ENCODE measurements around the gene AMBP.
A peak's percentile ranks its signal among the peaks of the same experiment; 100 is the strongest.

AMBP gene

GRCh38 chr9:114077162-114077837, 800 bp downstream of the AMBP start:
- peak overlapping the region; percentile 100 for H3K27ac ChIP-seq
- TF ChIP-seq ZFX (IDR thresholded peaks at IDR 0.05; ENCODE audit: borderline replicate concordance) (no peak), CTCF (IDR thresholded peaks at IDR 0.05) (no peak)

GRCh38 chr9:114076237-114077161, 1.6 kb downstream of the AMBP start:
- H3K27ac ChIP-seq = peak overlapping the region; percentile 100
- 0 out of 2 replicates have a peak, but pooled peaks have one; percentile 6 for TF ChIP-seq CTCF (IDR thresholded peaks at IDR 0.05)
- no peak for TF ChIP-seq ZFX (IDR thresholded peaks at IDR 0.05; ENCODE audit: borderline replicate concordance)

- no peak for TF ChIP-seq CTCF (IDR thresholded peaks at IDR 0.05)
- TF ChIP-seq ZFX (IDR thresholded peaks at IDR 0.05; ENCODE audit: borderline replicate concordance) = no peak
- peak overlapping the region; percentile 49 for H3K27ac ChIP-seq
Observed at GRCh38 chr9:114075602-114076001, 2.5 kb downstream of the AMBP start.

GRCh38 chr9:114072184-114073140, 5.6 kb downstream of the AMBP start:
- H3K27ac ChIP-seq = peak overlapping the region; percentile 81
- TF ChIP-seq ZFX (IDR thresholded peaks at IDR 0.05; ENCODE audit: borderline replicate concordance) (no peak), CTCF (IDR thresholded peaks at IDR 0.05) (no peak)

- H3K27ac ChIP-seq = peak overlapping the region; percentile 81
- TF ChIP-seq ZFX (IDR thresholded peaks at IDR 0.05; ENCODE audit: borderline replicate concordance) = no peak
- TF ChIP-seq CTCF (IDR thresholded peaks at IDR 0.05) = no peak
Observed at GRCh38 chr9:114071197-114071795, 6.8 kb downstream of the AMBP start.

GRCh38 chr9:114070188-114071103, 7.7 kb downstream of the AMBP start:
- H3K27ac ChIP-seq = no peak overlapping the region
- TF ChIP-seq ZFX (IDR thresholded peaks at IDR 0.05; ENCODE audit: borderline replicate concordance) = no peak
- TF ChIP-seq CTCF (IDR thresholded peaks at IDR 0.05) = no peak

Data from 22Rv1 (cell line).